Measurements from ENCODE around the gene CYB5R3. TPM values are rescaled to one million over a fixed set of nuclear protein-coding genes. Genes with fewer than 3 reads are reported as not detected.
"Not testable (repeated sequence)": the region's sequence is repeated elsewhere in the genome, so short reads cannot be mapped to it uniquely, and the experiment has no call there.

The CYB5R3 gene
- polyA plus RNA-seq, 4 donors: 70.0 to 174 (median 118) TPM

DNA sequence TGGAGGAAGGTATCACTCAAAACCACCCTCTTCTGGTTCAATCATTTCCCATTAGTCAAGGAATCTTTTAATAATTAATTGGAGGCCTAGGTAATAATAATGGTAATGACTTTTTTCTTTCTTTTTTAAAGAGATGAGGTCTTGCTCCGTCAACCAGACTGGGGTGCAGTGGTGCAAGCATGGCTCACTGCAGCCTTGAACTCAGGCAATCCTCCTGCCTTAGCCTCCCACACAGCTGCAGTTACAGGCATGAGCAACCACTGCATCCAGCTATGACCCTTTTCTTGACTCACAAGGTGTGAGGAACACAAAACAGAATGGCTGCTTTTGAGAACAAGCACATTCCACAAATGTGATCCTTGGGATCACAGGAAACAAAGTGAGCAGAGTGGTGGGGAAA is 38.1 kb downstream of the CYB5R3 start:
- H3K27me3 ChIP-seq (ENCODE audit: control insufficient read depth in 3 of 3, insufficient read depth in 3 of 3, low read length in 3 of 3): no peaks in the 10 kb centered on the region
- DNase-seq: no peak
- H3K36me3 ChIP-seq (ENCODE audit: control insufficient read depth in 3 of 3, insufficient read depth in 2 of 3, low read depth in 1 of 3, low read length in 3 of 3): peaks cover 0 to 52% (median 0%) of the 10 kb centered on the region in 3 donors
- WGBS, 3 donors: 50 to 71% (median 62%) methylated on average over 1 of the region's 1 CpG
- H3K4me3 ChIP-seq (ENCODE audit: low read depth in 1 of 3, low read length in 3 of 3): no peak overlapping the region
- H3K27ac ChIP-seq (ENCODE audit: low read depth in 1 of 3, low read length in 2 of 3): peak overlapping the region in 1 of 3 donors; percentile 48
- no peak for FAIRE-seq
- H3K4me1 ChIP-seq (ENCODE audit: control insufficient read depth in 3 of 3, insufficient read depth in 2 of 3, low read depth in 1 of 3, low read length in 2 of 3): peaks cover 2 to 24% (median 13%) of the 10 kb centered on the region in 3 donors
- H3K9me3 ChIP-seq (ENCODE audit: control insufficient read depth in 2 of 2, insufficient read depth in 1 of 2, low read depth in 1 of 2, low read length in 1 of 2): no peaks in the 10 kb centered on the region

DNA sequence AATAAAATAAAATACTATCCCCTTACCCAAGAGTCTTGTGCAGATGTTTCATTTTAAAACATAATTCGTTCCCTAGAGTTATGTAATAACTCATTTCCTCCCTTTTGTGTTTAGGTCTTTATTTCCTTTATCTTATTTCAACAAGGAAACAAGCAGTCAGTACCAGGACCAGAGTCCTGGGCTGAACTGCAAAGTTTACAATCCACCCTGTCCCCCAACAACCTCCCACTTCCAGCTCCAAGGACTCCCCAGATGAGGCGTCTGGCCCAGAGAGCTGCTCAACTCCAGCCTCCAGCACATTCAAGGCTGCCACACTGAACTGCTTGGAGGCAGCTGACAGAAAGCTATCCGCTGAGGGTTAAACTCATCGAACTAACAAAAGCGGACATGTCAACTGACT is 39.0 kb downstream of the CYB5R3 start:
- DNase-seq (no peak), FAIRE-seq (no peak)
- H3K4me1 ChIP-seq (ENCODE audit: control insufficient read depth in 3 of 3, insufficient read depth in 2 of 3, low read depth in 1 of 3, low read length in 2 of 3): peaks cover 2 to 17% (median 13%) of the 10 kb centered on the region in 3 donors
- H3K27me3 ChIP-seq (ENCODE audit: control insufficient read depth in 3 of 3, insufficient read depth in 3 of 3, low read length in 3 of 3): no peaks in the 10 kb centered on the region
- H3K36me3 ChIP-seq (ENCODE audit: control insufficient read depth in 3 of 3, insufficient read depth in 2 of 3, low read depth in 1 of 3, low read length in 3 of 3): peaks cover 0 to 59% (median 0%) of the 10 kb centered on the region in 3 donors
- peak overlapping the region in 1 of 3 donors; percentile 25 for H3K27ac ChIP-seq (ENCODE audit: low read depth in 1 of 3, low read length in 2 of 3)
- H3K4me3 ChIP-seq (ENCODE audit: low read depth in 1 of 3, low read length in 3 of 3): no peak overlapping the region
- H3K9me3 ChIP-seq (ENCODE audit: control insufficient read depth in 2 of 2, insufficient read depth in 1 of 2, low read depth in 1 of 2, low read length in 1 of 2): no peaks in the 10 kb centered on the region
- 43 to 53% (median 46%) methylated on average over 5 of the region's 5 CpGs for WGBS, 3 donors

- Histone ChIP-seq H3K4me3 (ENCODE audit: low read depth in 1 of 3, low read length in 3 of 3) (no peak overlapping the region), H3K27ac (ENCODE audit: low read depth in 1 of 3, low read length in 2 of 3) (peak overlapping the region in 1 of 3 donors; percentile 3), H3K36me3 (ENCODE audit: control insufficient read depth in 3 of 3, insufficient read depth in 2 of 3, low read depth in 1 of 3, low read length in 3 of 3) (peaks cover 0 to 69% (median 0%) of the 10 kb centered on the region in 3 donors), H3K27me3 (ENCODE audit: control insufficient read depth in 3 of 3, insufficient read depth in 3 of 3, low read length in 3 of 3) (no peaks in the 10 kb centered on the region), H3K9me3 (ENCODE audit: control insufficient read depth in 2 of 2, insufficient read depth in 1 of 2, low read depth in 1 of 2, low read length in 1 of 2) (no peaks in the 10 kb centered on the region), H3K4me1 (ENCODE audit: control insufficient read depth in 3 of 3, insufficient read depth in 2 of 3, low read depth in 1 of 3, low read length in 2 of 3) (peaks cover 2 to 17% (median 13%) of the 10 kb centered on the region in 3 donors)
- DNase-seq (no peak), FAIRE-seq (no peak)
- WGBS, 3 donors: 72 to 85% (median 80%) methylated on average over 11 of the region's 11 CpGs
These were observed 40.3 kb downstream of the CYB5R3 start for GRCh38 chr22:42608823-42609361.

GRCh38 chr22:42608136-42608822 is 40.9 kb downstream of the CYB5R3 start:
- Histone ChIP-seq H3K27me3 (ENCODE audit: control insufficient read depth in 3 of 3, insufficient read depth in 3 of 3, low read length in 3 of 3) (no peaks in the 10 kb centered on the region), H3K4me1 (ENCODE audit: control insufficient read depth in 3 of 3, insufficient read depth in 2 of 3, low read depth in 1 of 3, low read length in 2 of 3) (peaks cover 2 to 17% (median 13%) of the 10 kb centered on the region in 3 donors), H3K9me3 (ENCODE audit: control insufficient read depth in 2 of 2, insufficient read depth in 1 of 2, low read depth in 1 of 2, low read length in 1 of 2) (no peaks in the 10 kb centered on the region), H3K4me3 (ENCODE audit: low read depth in 1 of 3, low read length in 3 of 3) (no peak overlapping the region), H3K36me3 (ENCODE audit: control insufficient read depth in 3 of 3, insufficient read depth in 2 of 3, low read depth in 1 of 3, low read length in 3 of 3) (peaks cover 0 to 71% (median 0%) of the 10 kb centered on the region in 3 donors), H3K27ac (ENCODE audit: low read depth in 1 of 3, low read length in 2 of 3) (no peak overlapping the region)
- 84 to 90% (median 89%) methylated on average over 11 of the region's 11 CpGs for WGBS, 3 donors
- no peak for FAIRE-seq
- DNase-seq: no peak

- DNase-seq; H3K4me3 ChIP-seq (ENCODE audit: low read depth in 1 of 3, low read length in 3 of 3); H3K9me3 ChIP-seq (ENCODE audit: control insufficient read depth in 2 of 2, insufficient read depth in 1 of 2, low read depth in 1 of 2, low read length in 1 of 2); H3K27me3 ChIP-seq (ENCODE audit: control insufficient read depth in 3 of 3, insufficient read depth in 3 of 3, low read length in 3 of 3); FAIRE-seq; H3K27ac ChIP-seq (ENCODE audit: low read depth in 1 of 3, low read length in 2 of 3): not testable (repeated sequence)
- peaks cover 0 to 70% (median 5%) of the 10 kb centered on the region in 3 donors for H3K36me3 ChIP-seq (ENCODE audit: control insufficient read depth in 3 of 3, insufficient read depth in 2 of 3, low read depth in 1 of 3, low read length in 3 of 3)
- 93 to 95% (median 94%) methylated on average over 26 to 31 of the region's 31 CpGs for WGBS, 3 donors
- peaks cover 0 to 11% (median 10%) of the 10 kb centered on the region in 3 donors for H3K4me1 ChIP-seq (ENCODE audit: control insufficient read depth in 3 of 3, insufficient read depth in 2 of 3, low read depth in 1 of 3, low read length in 2 of 3)
These were observed 41.6 kb downstream of the CYB5R3 start for GRCh38 chr22:42607641-42608040.

- no peaks in the 10 kb centered on the region for H3K27me3 ChIP-seq (ENCODE audit: control insufficient read depth in 3 of 3, insufficient read depth in 3 of 3, low read length in 3 of 3)
- peaks cover 0 to 2% (median 0%) of the 10 kb centered on the region in 3 donors for H3K4me1 ChIP-seq (ENCODE audit: control insufficient read depth in 3 of 3, insufficient read depth in 2 of 3, low read depth in 1 of 3, low read length in 2 of 3)
- WGBS, 3 donors: 36 to 56% (median 50%) methylated on average over 3 of the region's 3 CpGs
- peaks cover 5 to 77% (median 16%) of the 10 kb centered on the region in 3 donors for H3K36me3 ChIP-seq (ENCODE audit: control insufficient read depth in 3 of 3, insufficient read depth in 2 of 3, low read depth in 1 of 3, low read length in 3 of 3)
- FAIRE-seq (no peak), DNase-seq (no peak)
- no peak overlapping the region for H3K4me3 ChIP-seq (ENCODE audit: low read depth in 1 of 3, low read length in 3 of 3)
- H3K27ac ChIP-seq (ENCODE audit: low read depth in 1 of 3, low read length in 2 of 3): peak overlapping the region in 1 of 3 donors; percentile 0
- H3K9me3 ChIP-seq (ENCODE audit: control insufficient read depth in 2 of 2, insufficient read depth in 1 of 2, low read depth in 1 of 2, low read length in 1 of 2): no peaks in the 10 kb centered on the region
These were observed 44.8 kb downstream of the CYB5R3 start for GRCh38 chr22:42604403-42604802.

- Histone ChIP-seq H3K36me3 (ENCODE audit: control insufficient read depth in 3 of 3, insufficient read depth in 2 of 3, low read depth in 1 of 3, low read length in 3 of 3) (peaks cover 10 to 77% (median 23%) of the 10 kb centered on the region in 3 donors), H3K4me3 (ENCODE audit: low read depth in 1 of 3, low read length in 3 of 3) (no peak overlapping the region), H3K27me3 (ENCODE audit: control insufficient read depth in 3 of 3, insufficient read depth in 3 of 3, low read length in 3 of 3) (no peaks in the 10 kb centered on the region), H3K27ac (ENCODE audit: low read depth in 1 of 3, low read length in 2 of 3) (no peak overlapping the region), H3K9me3 (ENCODE audit: control insufficient read depth in 2 of 2, insufficient read depth in 1 of 2, low read depth in 1 of 2, low read length in 1 of 2) (no peaks in the 10 kb centered on the region), H3K4me1 (ENCODE audit: control insufficient read depth in 3 of 3, insufficient read depth in 2 of 3, low read depth in 1 of 3, low read length in 2 of 3) (no peaks in the 10 kb centered on the region)
- DNase-seq (no peak), FAIRE-seq (no peak)
- WGBS, 3 donors: 84 to 92% (median 87%) methylated on average over 2 of the region's 2 CpGs
These were observed 45.8 kb downstream of the CYB5R3 start for GRCh38 chr22:42603427-42603826.

DNA sequence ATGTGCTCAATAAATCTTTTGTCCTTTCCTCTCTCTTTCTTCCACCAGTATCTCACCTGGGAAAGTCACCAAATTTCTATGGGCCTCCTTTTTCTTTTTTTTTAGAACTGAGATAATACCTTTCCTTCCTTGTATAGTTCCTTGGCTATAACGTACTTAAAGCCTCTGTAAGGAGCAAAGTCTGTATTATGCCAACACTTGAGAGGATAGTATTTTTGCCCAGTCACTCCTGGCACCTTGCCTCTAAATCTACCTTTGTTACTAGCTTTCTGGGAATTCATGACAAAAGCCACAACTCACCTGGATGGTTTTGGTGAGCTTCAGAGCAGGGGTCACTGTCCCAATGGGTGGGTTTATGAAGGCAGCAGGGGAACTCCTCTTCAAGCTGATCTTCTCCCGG is 46.7 kb downstream of the CYB5R3 start:
- no peak for FAIRE-seq
- Histone ChIP-seq H3K4me3 (ENCODE audit: low read depth in 1 of 3, low read length in 3 of 3) (no peak overlapping the region), H3K27me3 (ENCODE audit: control insufficient read depth in 3 of 3, insufficient read depth in 3 of 3, low read length in 3 of 3) (no peaks in the 10 kb centered on the region), H3K4me1 (ENCODE audit: control insufficient read depth in 3 of 3, insufficient read depth in 2 of 3, low read depth in 1 of 3, low read length in 2 of 3) (no peaks in the 10 kb centered on the region), H3K36me3 (ENCODE audit: control insufficient read depth in 3 of 3, insufficient read depth in 2 of 3, low read depth in 1 of 3, low read length in 3 of 3) (peaks cover 10 to 83% (median 23%) of the 10 kb centered on the region in 3 donors), H3K9me3 (ENCODE audit: control insufficient read depth in 2 of 2, insufficient read depth in 1 of 2, low read depth in 1 of 2, low read length in 1 of 2) (no peaks in the 10 kb centered on the region), H3K27ac (ENCODE audit: low read depth in 1 of 3, low read length in 2 of 3) (peak overlapping the region in 2 of 3 donors; percentile 56 to 58)
- DNase-seq: peak in 1 of 2 donors; percentile 64
- 25 to 66% (median 51%) methylated on average over 2 of the region's 2 CpGs for WGBS, 3 donors
